ENCODE measurements around the gene TCP10L. TPM values are rescaled to one million over a fixed set of nuclear protein-coding genes. Genes with fewer than 3 reads are reported as not detected.

Gene TCP10L
- total and polyA plus RNA-seq, 2 donors = 1.0 to 2.5 TPM

- 98% methylated on average over 11 of the region's 11 CpGs for WGBS
- Histone ChIP-seq H3K27ac (ENCODE audit: low read depth in 1 of 2, low read length in 1 of 2) (no peak overlapping the region), H3K27me3 (ENCODE audit: control insufficient read depth in 2 of 2, insufficient read depth in 1 of 2, low read length in 1 of 2) (peaks cover 0 to 2% of the 10 kb centered on the region in 2 donors), H3K9me3 (ENCODE audit: control insufficient read depth in 2 of 2, insufficient read depth in 1 of 2, low read length in 1 of 2) (no peaks in the 10 kb centered on the region), H3K36me3 (ENCODE audit: control insufficient read depth in 2 of 2, insufficient read depth in 2 of 2, low read length in 1 of 2) (no peaks in the 10 kb centered on the region), H3K4me1 (ENCODE audit: control insufficient read depth in 2 of 2, insufficient read depth in 2 of 2, low read length in 2 of 2) (peaks cover 4 to 15% of the 10 kb centered on the region in 2 donors), H3K4me3 (ENCODE audit: low read length in 2 of 2) (no peak overlapping the region)
- DNase-seq (ENCODE audit: low read depth in 6 of 9, low spot score in 9 of 9) = no peak
Measured at GRCh38 chr21:32576011-32576410, 9.3 kb downstream of the TCP10L start.

GRCh38 chr21:32574946-32575925, 10.1 kb downstream of the TCP10L start:
- Histone ChIP-seq H3K27ac (ENCODE audit: low read depth in 1 of 2, low read length in 1 of 2) (no peak overlapping the region), H3K9me3 (ENCODE audit: control insufficient read depth in 2 of 2, insufficient read depth in 1 of 2, low read length in 1 of 2) (no peaks in the 10 kb centered on the region), H3K36me3 (ENCODE audit: control insufficient read depth in 2 of 2, insufficient read depth in 2 of 2, low read length in 1 of 2) (no peaks in the 10 kb centered on the region), H3K4me1 (ENCODE audit: control insufficient read depth in 2 of 2, insufficient read depth in 2 of 2, low read length in 2 of 2) (peaks cover 5 to 19% of the 10 kb centered on the region in 2 donors), H3K27me3 (ENCODE audit: control insufficient read depth in 2 of 2, insufficient read depth in 1 of 2, low read length in 1 of 2) (peaks cover 0 to 2% of the 10 kb centered on the region in 2 donors), H3K4me3 (ENCODE audit: low read length in 2 of 2) (no peak overlapping the region)
- 96% methylated on average over 26 of the region's 26 CpGs for whole genome bisulfite sequencing
- no peak for DNase-seq (ENCODE audit: low read depth in 6 of 9, low spot score in 9 of 9)

GRCh38 chr21:32572574-32573420, 12.5 kb downstream of the TCP10L start:
- no peaks in the 10 kb centered on the region for H3K36me3 ChIP-seq (ENCODE audit: control insufficient read depth in 2 of 2, insufficient read depth in 2 of 2, low read length in 1 of 2)
- no peak overlapping the region for H3K4me3 ChIP-seq (ENCODE audit: low read length in 2 of 2)
- WGBS = 95% methylated on average over 25 of the region's 25 CpGs

GRCh38 chr21:32570456-32570855, 14.9 kb downstream of the TCP10L start:
- DNase-seq (ENCODE audit: low read depth in 6 of 9, low spot score in 9 of 9) = no peak
- H3K4me1 ChIP-seq (ENCODE audit: control insufficient read depth in 2 of 2, insufficient read depth in 2 of 2, low read length in 2 of 2) = peaks cover 9 to 17% of the 10 kb centered on the region in 2 donors
- peak overlapping the region in 1 of 2 donors; percentile 9 for H3K27ac ChIP-seq (ENCODE audit: low read depth in 1 of 2, low read length in 1 of 2)
- H3K27me3 ChIP-seq (ENCODE audit: control insufficient read depth in 2 of 2, insufficient read depth in 1 of 2, low read length in 1 of 2) = no peaks in the 10 kb centered on the region
- H3K36me3 ChIP-seq (ENCODE audit: control insufficient read depth in 2 of 2, insufficient read depth in 2 of 2, low read length in 1 of 2) = peaks cover 0 to 9% of the 10 kb centered on the region in 2 donors
- H3K4me3 ChIP-seq (ENCODE audit: low read length in 2 of 2) = no peak overlapping the region
- 87% methylated on average over 3 of the region's 3 CpGs for WGBS
- H3K9me3 ChIP-seq (ENCODE audit: control insufficient read depth in 2 of 2, insufficient read depth in 1 of 2, low read length in 1 of 2) = peaks cover 0 to 4% of the 10 kb centered on the region in 2 donors

More at GRCh38 chr21:32572574-32573420, 12.5 kb downstream of the TCP10L start:
- Histone ChIP-seq H3K9me3 (ENCODE audit: control insufficient read depth in 2 of 2, insufficient read depth in 1 of 2, low read length in 1 of 2) (no peaks in the 10 kb centered on the region), H3K27me3 (ENCODE audit: control insufficient read depth in 2 of 2, insufficient read depth in 1 of 2, low read length in 1 of 2) (no peaks in the 10 kb centered on the region), H3K27ac (ENCODE audit: low read depth in 1 of 2, low read length in 1 of 2) (no peak overlapping the region), H3K4me1 (ENCODE audit: control insufficient read depth in 2 of 2, insufficient read depth in 2 of 2, low read length in 2 of 2) (peaks cover 8 to 19% of the 10 kb centered on the region in 2 donors)
- no peak for DNase-seq (ENCODE audit: low read depth in 6 of 9, low spot score in 9 of 9)

GRCh38 chr21:32569261-32570230, 15.8 kb downstream of the TCP10L start:
- peak overlapping the region; percentile 63 to 65 for H3K4me3 ChIP-seq (ENCODE audit: low read length in 2 of 2)
- H3K4me1 ChIP-seq (ENCODE audit: control insufficient read depth in 2 of 2, insufficient read depth in 2 of 2, low read length in 2 of 2) = peaks cover 9 to 17% of the 10 kb centered on the region in 2 donors
- peak; percentile 86 to 98 (median 93) for DNase-seq (ENCODE audit: low read depth in 6 of 9, low spot score in 9 of 9)
- 4% methylated on average over 61 of the region's 61 CpGs for whole genome bisulfite sequencing
- H3K36me3 ChIP-seq (ENCODE audit: control insufficient read depth in 2 of 2, insufficient read depth in 2 of 2, low read length in 1 of 2) = peaks cover 0 to 9% of the 10 kb centered on the region in 2 donors
- no peaks in the 10 kb centered on the region for H3K27me3 ChIP-seq (ENCODE audit: control insufficient read depth in 2 of 2, insufficient read depth in 1 of 2, low read length in 1 of 2)
- H3K27ac ChIP-seq (ENCODE audit: low read depth in 1 of 2, low read length in 1 of 2) = peak overlapping the region; percentile 92 to 97
- peaks cover 0 to 4% of the 10 kb centered on the region in 2 donors for H3K9me3 ChIP-seq (ENCODE audit: control insufficient read depth in 2 of 2, insufficient read depth in 1 of 2, low read length in 1 of 2)

GRCh38 chr21:32567626-32568025, 17.7 kb downstream of the TCP10L start:
- Histone ChIP-seq H3K36me3 (ENCODE audit: control insufficient read depth in 2 of 2, insufficient read depth in 2 of 2, low read length in 1 of 2) (peaks cover 0 to 9% of the 10 kb centered on the region in 2 donors), H3K27ac (ENCODE audit: low read depth in 1 of 2, low read length in 1 of 2) (no peak overlapping the region), H3K9me3 (ENCODE audit: control insufficient read depth in 2 of 2, insufficient read depth in 1 of 2, low read length in 1 of 2) (peaks cover 0 to 4% of the 10 kb centered on the region in 2 donors), H3K4me3 (ENCODE audit: low read length in 2 of 2) (no peak overlapping the region), H3K27me3 (ENCODE audit: control insufficient read depth in 2 of 2, insufficient read depth in 1 of 2, low read length in 1 of 2) (no peaks in the 10 kb centered on the region), H3K4me1 (ENCODE audit: control insufficient read depth in 2 of 2, insufficient read depth in 2 of 2, low read length in 2 of 2) (peaks cover 9 to 16% of the 10 kb centered on the region in 2 donors)
- WGBS = 99% methylated on average over 8 of the region's 8 CpGs
- DNase-seq (ENCODE audit: low read depth in 6 of 9, low spot score in 9 of 9) = no peak

- Histone ChIP-seq H3K4me3 (ENCODE audit: low read length in 2 of 2) (no peak overlapping the region), H3K36me3 (ENCODE audit: control insufficient read depth in 2 of 2, insufficient read depth in 2 of 2, low read length in 1 of 2) (peaks cover 0 to 9% of the 10 kb centered on the region in 2 donors), H3K27me3 (ENCODE audit: control insufficient read depth in 2 of 2, insufficient read depth in 1 of 2, low read length in 1 of 2) (no peaks in the 10 kb centered on the region), H3K27ac (ENCODE audit: low read depth in 1 of 2, low read length in 1 of 2) (no peak overlapping the region), H3K4me1 (ENCODE audit: control insufficient read depth in 2 of 2, insufficient read depth in 2 of 2, low read length in 2 of 2) (peaks cover 9 to 14% of the 10 kb centered on the region in 2 donors), H3K9me3 (ENCODE audit: control insufficient read depth in 2 of 2, insufficient read depth in 1 of 2, low read length in 1 of 2) (peaks cover 0 to 4% of the 10 kb centered on the region in 2 donors)
- DNase-seq (ENCODE audit: low read depth in 6 of 9, low spot score in 9 of 9) = no peak
- WGBS = 95% methylated on average over 5 of the region's 5 CpGs
Measured at GRCh38 chr21:32566741-32567389, 18.5 kb downstream of the TCP10L start.
